HG03439 (cell line): ENCODE results near the gene AMD1.
"Not testable (repeated sequence)": the region's sequence is repeated elsewhere in the genome, so short reads cannot be mapped to it uniquely, and the experiment has no call there.

ENCODE experiments used
- ATAC-seq: cut with Tn5 transposase; IDR thresholded peaks from one replicate; pipeline ENCODE4 v1.9.1; 2021; ENCODE audit warnings: mild to moderate bottlenecking, moderate library complexity; ENCODE audit not compliant: unreplicated experiment

Gene AMD1

GRCh38 chr6:110876806-110877564 lies 2.4 kb downstream of the AMD1 start:
- ATAC-seq, result no peak

GRCh38 chr6:110877569-110877968 lies 3.0 kb downstream of the AMD1 start:
- ATAC-seq, result no peak

- ATAC-seq, result no peak
These were observed 4.4 kb downstream of the AMD1 start for GRCh38 chr6:110878751-110879522.

GRCh38 chr6:110880651-110881050 lies 6.1 kb downstream of the AMD1 start:
- no peak for ATAC-seq

- no peak for ATAC-seq
These were observed 7.1 kb downstream of the AMD1 start for GRCh38 chr6:110881546-110882273.

- no peak for ATAC-seq
These were observed 7.7 kb downstream of the AMD1 start for GRCh38 chr6:110882274-110882619.

- no peak for ATAC-seq
These were observed 8.4 kb downstream of the AMD1 start for GRCh38 chr6:110882824-110883554.

- ATAC-seq, result no peak
These were observed 9.7 kb downstream of the AMD1 start for GRCh38 chr6:110884321-110884720.

GRCh38 chr6:110885526-110885925 lies 10.9 kb downstream of the AMD1 start:
- ATAC-seq, result no peak

- no peak for ATAC-seq
These were observed 12.1 kb downstream of the AMD1 start for GRCh38 chr6:110886555-110887167.

GRCh38 chr6:110890288-110890687 lies 15.7 kb downstream of the AMD1 start:
- no peak for ATAC-seq

GRCh38 chr6:110895907-110896608 lies 21.5 kb downstream of the AMD1 start:
- no peak for ATAC-seq

- ATAC-seq, result no peak
These were observed 22.8 kb downstream of the AMD1 start for GRCh38 chr6:110897433-110897832.

- no peak for ATAC-seq
These were observed 23.5 kb downstream of the AMD1 start for GRCh38 chr6:110898111-110898510.

- ATAC-seq, result no peak
These were observed 25.5 kb downstream of the AMD1 start for GRCh38 chr6:110900028-110900598.

GRCh38 chr6:110901601-110902000 lies 27.0 kb downstream of the AMD1 start:
- not testable (repeated sequence) for ATAC-seq

- no peak for ATAC-seq
These were observed 27.5 kb downstream of the AMD1 start for GRCh38 chr6:110902091-110902490.

- ATAC-seq, result not testable (repeated sequence)
These were observed 31.7 kb downstream of the AMD1 start for GRCh38 chr6:110906273-110906672.

- ATAC-seq, result no peak
These were observed 56.2 kb downstream of the AMD1 start for GRCh38 chr6:110930781-110931180.

- ATAC-seq, result no peak
These were observed 59.3 kb downstream of the AMD1 start for GRCh38 chr6:110933912-110934311.
